IPS-20b (cell line): ENCODE data around the gene FAM111B.
"Not testable (repeated sequence)": the region's sequence is repeated elsewhere in the genome, so short reads cannot be mapped to it uniquely, and the experiment has no call there.

Source experiments
- H3K27ac ChIP-seq: one replicate; pipeline ENCODE4 v1.5.1; 2013; ENCODE audit warnings: low read length
- H3K27me3 ChIP-seq: 2 replicates; pipeline ENCODE4 v1.6.1; 2013; ENCODE audit warnings: mild to moderate bottlenecking, low read length, inconsistent platforms; ENCODE audit not compliant: insufficient read depth
- H3K36me3 ChIP-seq: 2 replicates; pipeline ENCODE4 v1.6.1; 2013; ENCODE audit warnings: low read depth, mild to moderate bottlenecking, inconsistent platforms, low read length, moderate library complexity; ENCODE audit not compliant: insufficient read depth
- H3K4me1 ChIP-seq: 2 replicates; pipeline ENCODE4 v1.6.1; 2013; ENCODE audit warnings: mild to moderate bottlenecking, control low read depth, inconsistent platforms, low read length, moderate library complexity; ENCODE audit not compliant: insufficient read depth
- H3K4me3 ChIP-seq: 2 replicates; pipeline ENCODE4 v1.5.1; 2013; ENCODE audit warnings: mild to moderate bottlenecking, low read length, inconsistent platforms
- H3K9ac ChIP-seq: 2 replicates; pipeline ENCODE4 v1.6.1; 2013; ENCODE audit warnings: low read depth, mild to moderate bottlenecking, inconsistent platforms, low read length, moderate library complexity
- H3K9me3 ChIP-seq: 2 replicates; pipeline ENCODE4 v1.6.1; 2013; ENCODE audit warnings: mild to moderate bottlenecking, low read depth, low read length, inconsistent platforms; ENCODE audit not compliant: insufficient read depth

FAM111B gene

DNA sequence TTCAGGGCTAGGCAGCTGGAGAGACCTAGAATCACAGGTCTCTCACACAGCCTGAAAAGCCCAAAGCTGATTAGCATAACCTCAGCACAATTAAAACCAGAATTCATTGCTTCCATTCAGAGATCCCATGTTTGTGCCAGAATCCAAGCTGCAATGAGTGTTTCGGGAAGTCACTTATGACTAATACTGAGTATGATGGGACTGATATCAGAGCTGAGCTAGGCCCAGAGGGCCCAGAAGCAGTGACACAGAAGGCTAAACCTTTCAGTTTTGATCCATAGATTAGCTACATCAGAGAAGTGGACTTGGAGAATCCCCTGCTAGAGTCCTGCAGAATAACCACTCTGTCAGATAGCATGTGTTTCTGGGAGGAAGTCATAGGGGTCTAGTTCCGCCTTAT, 26.6 kb upstream of the FAM111B start:
- H3K4me3 ChIP-seq, H3K9ac ChIP-seq, H3K27me3 ChIP-seq, H3K36me3 ChIP-seq, H3K4me1 ChIP-seq, H3K27ac ChIP-seq, H3K9me3 ChIP-seq: not testable (repeated sequence)

DNA sequence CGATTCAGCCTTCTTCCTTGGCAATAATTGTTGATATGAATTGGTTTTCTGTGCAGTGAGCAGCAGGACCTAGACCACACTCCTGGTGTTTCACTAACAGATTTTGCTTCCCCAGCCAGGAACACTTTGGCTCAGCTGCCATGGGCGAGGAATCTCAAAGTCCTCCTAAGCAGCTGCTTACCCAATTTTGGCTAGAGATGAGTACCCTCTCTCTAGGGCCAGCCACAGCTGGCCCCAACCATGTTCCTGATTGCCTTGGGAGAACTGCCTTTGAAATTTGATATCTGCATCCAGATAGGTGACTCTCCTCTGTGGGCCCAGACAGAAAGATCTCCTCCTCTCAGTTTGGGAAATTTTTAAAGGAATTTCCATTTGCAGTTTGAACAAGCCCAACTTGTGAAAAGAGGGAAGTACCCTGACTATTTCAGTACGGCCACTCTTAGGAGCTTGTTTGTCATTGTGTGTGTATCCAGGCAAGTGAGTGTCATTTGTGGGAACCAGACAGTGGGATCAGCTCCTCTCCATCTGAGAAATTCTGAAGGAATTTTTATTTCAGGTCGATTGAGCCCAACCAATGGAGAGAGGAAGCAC, 25.5 kb upstream of the FAM111B start:
- H3K27ac ChIP-seq, H3K27me3 ChIP-seq, H3K4me1 ChIP-seq, H3K36me3 ChIP-seq, H3K4me3 ChIP-seq, H3K9me3 ChIP-seq, H3K9ac ChIP-seq: not testable (repeated sequence)

DNA sequence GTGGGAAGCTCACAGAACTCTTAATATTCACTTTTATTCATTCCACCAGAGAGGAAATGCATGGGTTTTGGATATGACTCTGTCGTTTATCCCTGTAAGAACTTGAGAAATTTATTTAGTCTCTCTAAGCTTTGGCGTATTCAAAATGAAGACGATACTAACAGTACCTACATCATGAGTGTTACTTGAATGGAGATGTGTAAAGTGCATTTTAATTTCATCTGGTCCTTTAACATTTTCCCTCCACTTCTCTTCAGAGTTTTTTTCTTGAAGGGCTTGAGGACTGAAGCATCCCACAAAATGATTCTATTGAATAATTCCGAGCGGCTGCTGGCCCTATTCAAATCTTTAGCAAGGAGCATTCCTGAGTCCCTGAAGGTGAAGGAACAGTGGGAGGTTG, 21.0 kb upstream of the FAM111B start, which contains the start of gene GLYATL1B:
GLYATL1B (plus strand) TSS at position 301 of the 400 bp plus-strand sequence; CDS start at position 301, 0 bp downstream.
- H3K4me3 ChIP-seq, H3K36me3 ChIP-seq, H3K4me1 ChIP-seq, H3K27ac ChIP-seq, H3K9me3 ChIP-seq, H3K27me3 ChIP-seq, H3K9ac ChIP-seq: not testable (repeated sequence)

DNA sequence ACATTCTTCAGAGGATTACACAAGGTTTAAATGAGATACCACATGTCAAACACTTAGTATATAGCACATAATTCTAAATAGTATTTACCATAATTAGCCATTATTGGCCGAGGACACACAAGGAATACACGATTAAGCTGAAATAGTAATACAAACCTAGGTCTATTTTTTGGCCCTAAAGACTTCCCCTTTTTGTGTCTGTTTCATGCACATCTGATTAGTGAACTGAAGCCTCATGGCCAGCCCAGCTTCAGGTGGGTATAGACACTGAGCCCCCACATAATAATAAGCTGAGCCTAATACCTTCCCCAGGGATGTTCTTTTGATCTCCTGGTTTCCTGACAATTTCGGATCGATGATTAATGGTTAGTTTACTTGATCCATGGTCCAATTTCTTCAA, 18.9 kb upstream of the FAM111B start:
- H3K36me3 ChIP-seq, result no peaks in the 10 kb centered on the region
- H3K9ac ChIP-seq, result no peak overlapping the region
- no peak overlapping the region for H3K4me3 ChIP-seq
- H3K27me3 ChIP-seq, result no peaks in the 10 kb centered on the region
- no peaks in the 10 kb centered on the region for H3K9me3 ChIP-seq
- no peak overlapping the region for H3K27ac ChIP-seq
- H3K4me1 ChIP-seq, result peaks cover 5% of the 10 kb centered on the region; the same call in 1 of the 2 replicates

DNA sequence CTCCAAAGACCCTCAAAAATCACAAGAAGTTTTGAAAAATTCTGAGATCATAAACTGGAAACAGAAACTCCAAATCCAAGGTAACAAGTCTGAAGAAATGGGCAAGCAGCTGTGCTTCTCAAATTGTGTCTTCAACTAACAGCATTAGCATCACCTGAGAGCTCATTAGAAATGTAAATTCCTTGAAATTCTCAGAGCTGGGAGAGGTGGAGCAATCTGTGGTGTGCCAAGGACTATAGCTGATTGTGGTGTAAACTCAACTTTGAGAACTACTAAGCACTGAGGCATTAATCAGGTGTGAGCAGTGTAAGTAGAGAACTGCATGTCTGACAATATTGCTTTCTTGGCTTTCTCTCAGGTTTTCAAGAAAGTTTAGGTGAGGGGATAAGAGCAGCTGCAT, 13.5 kb upstream of the FAM111B start:
- not testable (repeated sequence) for H3K9ac ChIP-seq, H3K36me3 ChIP-seq, H3K27ac ChIP-seq, H3K27me3 ChIP-seq, H3K9me3 ChIP-seq
- 0 out of 2 replicates have a peak overlapping the region, but pooled peaks have one; percentile 21 for H3K4me3 ChIP-seq
- H3K4me1 ChIP-seq, result peaks cover 27% of the 10 kb centered on the region; the same call in 1 of the 2 replicates

DNA sequence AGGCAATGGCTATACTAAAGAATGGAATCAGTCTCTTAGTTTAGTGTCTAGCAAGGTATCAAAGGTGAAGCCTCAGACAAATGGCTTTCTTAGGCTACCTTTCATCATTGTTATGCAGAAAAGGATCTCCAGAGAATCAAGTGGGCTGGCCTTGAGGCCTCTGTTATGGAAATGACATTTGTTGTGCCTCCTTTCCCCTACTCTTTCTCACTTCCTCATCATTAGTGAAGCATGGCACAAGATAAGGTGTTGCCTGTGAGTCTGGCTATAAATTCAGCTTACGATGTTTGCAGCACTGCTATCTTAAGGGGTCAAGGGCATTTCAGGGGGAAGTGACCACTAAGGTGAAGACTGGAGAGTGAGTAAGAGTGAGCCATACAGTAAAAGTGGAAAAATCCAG, 11.8 kb upstream of the FAM111B start:
- Histone ChIP-seq H3K4me3 (peak overlapping the region; percentile 44), H3K27ac (peak overlapping the region; percentile 38)

DNA sequence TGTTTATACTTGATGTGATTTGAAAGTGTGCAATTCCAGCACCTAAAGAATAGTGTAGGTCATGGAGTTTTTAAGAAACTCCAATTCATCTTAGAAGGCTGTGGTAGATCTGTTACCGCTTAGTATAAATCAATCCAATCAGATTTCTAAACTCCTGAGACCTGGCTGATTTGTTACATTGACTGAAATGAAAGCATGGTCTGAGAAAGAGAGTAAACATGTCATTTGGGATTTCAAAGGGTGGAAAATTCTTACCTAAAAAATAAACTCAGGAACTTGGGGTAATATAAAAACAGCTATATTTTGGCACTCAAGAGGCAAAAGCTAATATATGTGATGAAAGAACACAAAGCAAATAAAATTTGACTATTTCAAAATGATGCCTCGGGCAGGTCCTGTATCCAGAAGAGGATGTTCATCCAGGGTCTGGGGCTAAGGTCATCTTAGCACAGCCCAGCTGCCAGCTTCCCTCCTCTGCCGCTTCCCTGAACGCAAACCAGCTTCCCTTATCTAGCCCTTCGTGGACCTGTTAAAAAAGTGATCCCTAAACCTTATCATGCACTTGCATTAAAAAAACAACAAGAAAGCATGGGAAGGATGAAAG, 11.0 kb upstream of the FAM111B start:
- peaks cover 28% of the 10 kb centered on the region; the same call in 1 of the 2 replicates for H3K4me1 ChIP-seq
- H3K27ac ChIP-seq, result not testable (repeated sequence)

More for the DNA sequence above, 11.8 kb upstream of the FAM111B start:
- Histone ChIP-seq H3K9ac (peak overlapping the region; percentile 51; the same call in 1 of the 2 replicates), H3K4me1 (peaks cover 28% of the 10 kb centered on the region; the same call in 1 of the 2 replicates)
- not testable (repeated sequence) for H3K27me3 ChIP-seq, H3K36me3 ChIP-seq, H3K9me3 ChIP-seq

DNA sequence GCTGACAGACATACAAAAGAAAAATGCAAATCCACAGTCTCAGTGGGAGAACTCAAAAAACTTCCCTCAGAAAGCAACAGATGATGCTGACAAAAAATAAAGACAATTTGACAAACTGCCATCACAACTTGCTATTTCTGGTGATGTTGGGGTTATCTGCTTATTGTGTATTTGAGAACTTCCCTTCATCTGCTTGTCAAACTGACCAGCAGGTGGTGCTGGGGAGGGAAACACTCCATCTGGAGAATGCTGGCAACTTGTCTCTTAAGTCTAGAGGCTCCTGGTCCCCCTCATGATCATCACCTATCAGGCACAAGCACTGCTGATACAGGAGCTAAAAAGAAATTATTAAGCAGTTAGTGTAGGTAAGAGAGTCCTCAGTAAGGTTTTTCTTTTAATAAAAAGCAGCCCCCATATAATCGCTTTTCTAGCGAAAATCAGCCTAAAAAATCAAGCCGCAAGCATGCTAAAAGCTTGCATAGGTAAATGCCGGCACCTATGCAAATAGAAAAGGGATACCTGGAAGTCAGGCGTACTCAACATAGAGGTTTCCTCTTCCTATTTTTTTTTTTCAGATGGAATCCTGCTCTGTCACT, 9.8 kb upstream of the FAM111B start:
- H3K9ac ChIP-seq, result no peak overlapping the region
- H3K4me1 ChIP-seq, result peaks cover 28% of the 10 kb centered on the region; the same call in 1 of the 2 replicates
- H3K9me3 ChIP-seq, result no peaks in the 10 kb centered on the region
- H3K36me3 ChIP-seq, result no peaks in the 10 kb centered on the region
- H3K27ac ChIP-seq, result no peak overlapping the region
- peaks cover 9% of the 10 kb centered on the region; the same call in 1 of the 2 replicates for H3K27me3 ChIP-seq
- H3K4me3 ChIP-seq, result no peak overlapping the region

More for the DNA sequence above, 11.0 kb upstream of the FAM111B start:
- H3K27me3 ChIP-seq, H3K9ac ChIP-seq, H3K9me3 ChIP-seq, H3K4me3 ChIP-seq, H3K36me3 ChIP-seq: not testable (repeated sequence)

DNA sequence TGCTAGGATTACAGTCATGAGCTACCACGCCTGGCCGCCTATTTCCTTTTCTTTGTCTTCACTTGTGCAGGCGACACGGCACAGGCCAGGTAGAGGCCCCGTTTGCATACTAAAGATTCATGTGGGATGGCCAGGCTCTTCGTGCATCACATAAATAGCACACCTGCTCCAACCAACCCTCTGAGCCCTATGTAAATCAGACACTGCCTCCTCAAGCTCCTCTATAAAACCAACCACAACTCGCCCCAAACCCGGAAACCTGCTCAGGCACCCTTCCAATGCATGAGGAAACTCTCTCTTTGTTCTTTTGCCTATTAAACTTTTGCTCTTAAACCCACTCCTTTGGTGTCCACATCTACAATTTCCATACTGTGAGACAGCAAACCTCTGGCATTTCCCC, 9.1 kb upstream of the FAM111B start:
- H3K27ac ChIP-seq, H3K4me3 ChIP-seq, H3K9ac ChIP-seq, H3K9me3 ChIP-seq, H3K36me3 ChIP-seq: not testable (repeated sequence)
- peaks cover 13% of the 10 kb centered on the region for H3K27me3 ChIP-seq
- peaks cover 25% of the 10 kb centered on the region; the same call in 1 of the 2 replicates for H3K4me1 ChIP-seq

DNA sequence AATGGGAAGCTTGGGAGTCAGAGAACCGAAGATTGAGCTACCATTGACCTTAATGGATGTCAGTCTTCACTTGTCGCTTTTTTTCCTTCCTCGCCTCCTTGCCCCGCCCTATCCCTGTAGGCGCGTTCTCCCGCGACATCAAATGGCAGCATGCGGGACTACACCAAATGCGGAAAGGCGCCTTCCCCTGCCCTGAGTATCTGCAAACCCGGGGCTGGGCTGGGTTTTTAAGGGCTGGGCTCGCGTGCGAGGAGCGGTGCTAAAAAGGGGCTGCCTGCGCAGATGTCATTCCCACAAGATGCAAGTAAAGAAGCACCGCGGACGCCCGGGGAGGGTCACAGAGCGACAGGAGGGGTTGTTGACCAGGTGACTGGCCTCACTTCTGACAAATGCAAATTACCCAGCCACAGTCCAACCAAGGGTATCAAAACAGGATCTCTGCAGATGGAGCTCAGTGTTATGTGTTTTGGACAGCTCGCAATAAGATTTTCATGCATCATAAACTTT, 4.7 kb upstream of the FAM111B start:
- peak overlapping the region; percentile 69; the same call in 1 of the 2 replicates for H3K9ac ChIP-seq
- H3K27ac ChIP-seq, result no peak overlapping the region
- H3K36me3 ChIP-seq, result no peaks in the 10 kb centered on the region
- H3K4me1 ChIP-seq, result peaks cover 12% of the 10 kb centered on the region; the same call in 1 of the 2 replicates
- no peaks in the 10 kb centered on the region for H3K9me3 ChIP-seq
- H3K27me3 ChIP-seq, result peaks cover 46% of the 10 kb centered on the region
- peak overlapping the region; percentile 76 for H3K4me3 ChIP-seq

DNA sequence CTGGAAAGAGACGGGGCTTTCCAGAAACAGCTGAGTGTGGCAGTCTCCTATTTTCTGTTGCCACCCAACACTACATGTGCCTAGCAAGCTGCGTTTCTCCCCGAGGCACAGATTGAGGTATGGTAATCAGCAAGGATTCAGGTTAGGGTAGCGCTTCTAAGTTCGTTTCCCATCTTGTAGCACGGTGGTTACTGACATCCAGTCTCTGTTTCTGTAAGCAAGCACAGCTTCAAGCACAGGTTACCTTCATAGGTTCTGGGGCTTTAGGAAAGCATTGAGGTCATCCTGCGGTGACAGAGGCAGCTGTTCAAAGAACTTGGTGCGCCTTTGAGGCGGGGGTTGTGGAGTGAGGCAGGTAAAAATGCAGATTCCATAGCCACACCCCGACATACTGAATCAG, 684 bp downstream of the FAM111B start:
- not testable (repeated sequence) for H3K9me3 ChIP-seq, H3K4me1 ChIP-seq, H3K27ac ChIP-seq
- Histone ChIP-seq H3K9ac (peak overlapping the region; percentile 84; the same call in 1 of the 2 replicates), H3K27me3 (peaks cover 47% of the 10 kb centered on the region), H3K4me3 (peak overlapping the region; percentile 84), H3K36me3 (peaks cover 41% of the 10 kb centered on the region)

DNA sequence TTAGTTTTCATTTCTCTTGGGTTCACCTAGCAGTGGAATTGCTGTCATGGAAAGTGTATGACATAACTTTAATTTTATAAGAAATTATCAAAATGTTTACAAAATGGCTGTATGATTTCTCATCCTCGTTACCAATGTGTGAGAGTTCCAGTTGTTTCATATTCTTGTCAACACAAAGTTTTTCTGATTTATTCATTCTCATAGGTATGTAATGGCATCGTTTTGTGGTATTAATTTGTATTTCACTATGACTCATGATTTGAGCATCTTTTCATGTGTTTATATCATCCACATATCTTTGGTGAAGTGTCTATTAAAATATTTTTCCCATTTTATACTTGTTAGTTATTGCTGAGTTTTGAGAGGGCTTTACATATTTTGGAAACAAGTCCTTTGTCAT, 5.5 kb downstream of the FAM111B start:
- H3K9ac ChIP-seq, result no peak overlapping the region
- peaks cover 10% of the 10 kb centered on the region for H3K27me3 ChIP-seq
- H3K27ac ChIP-seq, result no peak overlapping the region
- H3K36me3 ChIP-seq, result peaks cover 87% of the 10 kb centered on the region
- H3K4me1 ChIP-seq, result 0 out of 2 replicates have a peak, but pooled peaks cover 2% of the 10 kb centered on the region
- H3K4me3 ChIP-seq, result no peak overlapping the region
- peaks cover 6% of the 10 kb centered on the region for H3K9me3 ChIP-seq
